ENCODE data around the gene PARVB. TPM values are rescaled to one million over a fixed set of nuclear protein-coding genes. Genes with fewer than 3 reads are reported as not detected.

Gene PARVB
- total RNA-seq, 2 donors from 2014 or later: 7.3 to 9.2 TPM

DNA sequence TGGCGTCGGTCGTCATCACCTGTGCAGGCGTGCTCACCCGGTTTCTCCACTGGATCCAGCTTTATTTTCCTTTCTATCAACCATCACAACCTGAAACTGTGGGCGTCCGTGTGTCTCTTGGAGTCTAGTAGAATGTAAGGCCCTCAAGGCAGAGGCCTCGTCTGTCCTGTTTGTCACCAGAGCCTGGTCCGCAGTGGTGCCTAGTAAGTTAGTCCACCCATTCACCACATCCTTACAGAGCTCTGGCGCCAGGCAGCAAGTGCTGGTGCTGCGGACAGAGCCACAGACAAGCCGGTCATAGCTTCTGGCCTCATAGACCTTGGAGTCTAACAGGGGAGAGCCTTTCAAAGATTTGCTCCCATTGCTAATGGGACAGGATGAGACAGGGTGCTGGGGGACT lies 92.2 kb downstream of the PARVB start:
- WGBS, 2 donors: 88 to 92% methylated on average over 11 to 12 of the region's 12 CpGs
- intact Hi-C loops (cut with DNase I): no loop called here
- Histone ChIP-seq H3K27me3 (no peaks in the 10 kb centered on the region), H3K27ac (no peak overlapping the region), H3K4me3 (no peak overlapping the region), H3K36me3 (replicated peaks in 1 of 2; ENCODE audit: insufficient read depth in 1 of 2, low read depth in 2 of 2) (no peaks in the 10 kb centered on the region), H3K9me3 (no peaks in the 10 kb centered on the region), H3K4me1 (no peaks in the 10 kb centered on the region)
- DNase-seq: peak in 1 of 4 donors; percentile 1
- TF ChIP-seq POLR2A (IDR thresholded peaks at IDR 0.05): no peak
- TF ChIP-seq, protein P1, sequence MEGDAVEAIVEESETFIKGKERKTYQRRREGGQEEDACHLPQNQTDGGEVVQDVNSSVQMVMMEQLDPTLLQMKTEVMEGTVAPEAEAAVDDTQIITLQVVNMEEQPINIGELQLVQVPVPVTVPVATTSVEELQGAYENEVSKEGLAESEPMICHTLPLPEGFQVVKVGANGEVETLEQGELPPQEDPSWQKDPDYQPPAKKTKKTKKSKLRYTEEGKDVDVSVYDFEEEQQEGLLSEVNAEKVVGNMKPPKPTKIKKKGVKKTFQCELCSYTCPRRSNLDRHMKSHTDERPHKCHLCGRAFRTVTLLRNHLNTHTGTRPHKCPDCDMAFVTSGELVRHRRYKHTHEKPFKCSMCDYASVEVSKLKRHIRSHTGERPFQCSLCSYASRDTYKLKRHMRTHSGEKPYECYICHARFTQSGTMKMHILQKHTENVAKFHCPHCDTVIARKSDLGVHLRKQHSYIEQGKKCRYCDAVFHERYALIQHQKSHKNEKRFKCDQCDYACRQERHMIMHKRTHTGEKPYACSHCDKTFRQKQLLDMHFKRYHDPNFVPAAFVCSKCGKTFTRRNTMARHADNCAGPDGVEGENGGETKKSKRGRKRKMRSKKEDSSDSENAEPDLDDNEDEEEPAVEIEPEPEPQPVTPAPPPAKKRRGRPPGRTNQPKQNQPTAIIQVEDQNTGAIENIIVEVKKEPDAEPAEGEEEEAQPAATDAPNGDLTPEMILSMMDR (IDR thresholded peaks at IDR 0.05): no peak
- no peak for ATAC-seq

DNA sequence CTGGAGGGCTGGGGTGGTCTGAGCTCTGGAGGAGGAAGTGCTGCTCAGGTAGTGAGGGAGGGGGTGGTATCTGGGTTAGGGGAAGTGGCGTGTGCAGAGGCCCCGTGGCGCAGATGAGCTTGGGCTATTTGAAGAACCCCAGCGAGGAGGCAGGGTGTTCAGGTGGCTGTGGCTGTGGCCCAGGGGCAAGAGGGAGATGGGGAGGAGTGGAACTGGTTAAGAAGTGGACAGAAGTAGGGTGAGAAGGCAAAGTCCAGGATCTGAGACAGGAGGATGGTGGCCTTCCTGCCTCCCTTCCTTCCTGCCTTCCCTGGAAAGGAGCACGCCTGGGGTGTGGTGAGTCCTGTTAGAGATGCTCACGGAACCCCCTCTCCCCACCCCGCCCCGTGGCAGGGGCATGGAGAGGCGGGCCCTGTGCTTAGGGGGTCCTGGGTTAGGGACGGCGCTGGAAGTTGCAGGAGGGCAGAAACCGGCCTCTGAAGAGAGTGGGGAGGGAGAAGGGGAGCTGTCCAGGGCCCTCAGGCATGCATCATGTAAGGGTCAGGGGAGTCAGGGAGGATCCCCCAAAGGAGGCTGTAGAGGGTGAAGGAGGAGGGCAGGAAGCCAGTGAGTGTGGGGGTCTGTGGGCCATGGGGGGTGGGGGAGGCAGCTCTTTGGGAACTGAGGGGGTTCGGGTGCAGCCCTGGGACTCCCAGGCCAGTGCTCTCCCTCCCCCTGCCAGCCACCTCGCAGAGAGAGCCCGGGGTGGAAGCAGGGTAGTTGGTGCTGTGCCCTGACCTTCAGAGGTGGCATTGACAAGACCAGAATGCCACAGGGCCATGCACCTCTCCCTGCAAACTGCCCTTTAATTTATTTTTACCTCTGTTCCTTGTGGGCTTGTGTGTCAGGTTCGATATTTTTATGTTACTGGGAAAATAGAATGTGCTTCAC lies 92.9 kb downstream of the PARVB start:
- Histone ChIP-seq H3K27me3 (no peaks in the 10 kb centered on the region), H3K9me3 (no peaks in the 10 kb centered on the region), H3K4me3 (no peak overlapping the region), H3K36me3 (replicated peaks in 1 of 2; ENCODE audit: insufficient read depth in 1 of 2, low read depth in 2 of 2) (no peaks in the 10 kb centered on the region), H3K27ac (no peak overlapping the region), H3K4me1 (no peaks in the 10 kb centered on the region)
- no peak for ATAC-seq
- TF ChIP-seq POLR2A (IDR thresholded peaks at IDR 0.05): no peak
- TF ChIP-seq, protein P1 (IDR thresholded peaks at IDR 0.05): no peak
- WGBS, 2 donors: 68 to 76% methylated on average over 16 of the region's 16 CpGs
- intact Hi-C loops (cut with DNase I): no loop called here
- peak in 1 of 4 donors; percentile 5 for DNase-seq

DNA sequence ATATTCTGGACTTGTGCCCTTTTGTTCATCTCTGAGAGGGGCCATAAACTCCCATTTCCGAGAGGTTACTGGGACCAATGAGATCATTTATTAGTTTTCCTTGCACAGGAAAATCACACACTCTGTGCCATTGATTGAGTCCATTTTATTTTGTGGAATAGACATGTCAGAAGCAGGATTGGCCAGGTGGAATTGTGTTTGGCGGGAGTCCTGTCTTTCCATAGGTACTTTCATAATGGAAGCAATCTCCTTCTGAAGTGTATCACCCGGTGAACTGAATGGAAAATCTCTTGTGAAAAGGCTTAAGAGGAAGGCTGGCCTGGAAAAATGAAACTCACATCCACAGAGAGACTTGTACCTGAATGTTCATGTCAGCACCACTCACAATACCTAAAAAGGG lies 93.6 kb downstream of the PARVB start:
- 53 to 75% methylated on average over 3 of the region's 3 CpGs for WGBS, 2 donors

DNA sequence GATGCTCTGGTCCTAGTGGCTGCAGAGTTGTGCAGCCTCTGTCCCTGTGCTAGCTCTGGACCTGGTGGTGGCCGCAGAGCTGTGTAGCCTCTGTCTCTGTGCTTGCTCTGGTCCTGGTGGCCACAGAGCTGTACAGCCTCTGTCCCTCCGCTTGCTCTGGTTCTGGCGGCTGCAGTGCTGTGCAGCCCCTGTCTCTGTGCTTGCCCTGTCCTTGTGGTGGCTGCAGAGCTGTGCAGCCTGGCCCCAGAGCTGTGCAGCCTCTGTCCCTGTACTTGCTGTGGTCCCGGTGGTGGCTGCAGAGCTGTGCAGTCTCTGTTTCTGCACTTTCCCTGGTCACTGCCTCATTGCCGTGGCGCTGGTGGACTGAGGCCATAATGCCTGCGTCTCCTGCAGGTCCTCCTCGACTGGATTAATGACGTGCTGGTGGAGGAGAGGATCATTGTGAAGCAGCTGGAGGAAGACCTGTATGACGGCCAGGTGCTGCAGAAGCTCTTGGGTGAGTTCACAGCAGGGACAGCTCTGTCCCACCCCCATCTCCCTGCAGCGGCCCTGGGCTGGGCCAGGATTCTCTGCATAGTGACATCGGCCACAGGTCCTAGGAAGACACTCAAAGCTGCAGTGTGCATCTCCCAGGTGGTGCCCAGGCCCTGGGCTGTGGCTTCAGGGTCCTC lies 94.7 kb downstream of the PARVB start:
- H3K4me3 ChIP-seq: no peak overlapping the region
- peak in 1 of 4 donors; percentile 2 for DNase-seq
- H3K27me3 ChIP-seq: no peaks in the 10 kb centered on the region
- TF ChIP-seq POLR2A (IDR thresholded peaks at IDR 0.05): no peak
- TF ChIP-seq, protein P1 (IDR thresholded peaks at IDR 0.05): no peak
- no peak overlapping the region for H3K27ac ChIP-seq
- intact Hi-C loops (cut with DNase I): no loop called here
- H3K4me1 ChIP-seq: no peaks in the 10 kb centered on the region
- WGBS, 2 donors: 77 to 79% methylated on average over 5 to 12 of the region's 12 CpGs
- no peak for ATAC-seq
- H3K36me3 ChIP-seq (replicated peaks in 1 of 2; ENCODE audit: insufficient read depth in 1 of 2, low read depth in 2 of 2): no peaks in the 10 kb centered on the region
- no peaks in the 10 kb centered on the region for H3K9me3 ChIP-seq

More for the DNA sequence above, 93.6 kb downstream of the PARVB start:
- TF ChIP-seq, protein P1 (IDR thresholded peaks at IDR 0.05): no peak
- no peak for TF ChIP-seq POLR2A (IDR thresholded peaks at IDR 0.05)
- no peaks in the 10 kb centered on the region for H3K4me1 ChIP-seq
- H3K27ac ChIP-seq: no peak overlapping the region
- H3K4me3 ChIP-seq: no peak overlapping the region
- no peaks in the 10 kb centered on the region for H3K9me3 ChIP-seq
- no peak for DNase-seq
- H3K36me3 ChIP-seq (replicated peaks in 1 of 2; ENCODE audit: insufficient read depth in 1 of 2, low read depth in 2 of 2): no peaks in the 10 kb centered on the region
- H3K27me3 ChIP-seq: no peaks in the 10 kb centered on the region
- intact Hi-C loops (cut with DNase I): no loop called here
- no peak for ATAC-seq

Measured in body of pancreas (tissue), 4 donors.